ENCODE results near the gene UBE2O.

DNA sequence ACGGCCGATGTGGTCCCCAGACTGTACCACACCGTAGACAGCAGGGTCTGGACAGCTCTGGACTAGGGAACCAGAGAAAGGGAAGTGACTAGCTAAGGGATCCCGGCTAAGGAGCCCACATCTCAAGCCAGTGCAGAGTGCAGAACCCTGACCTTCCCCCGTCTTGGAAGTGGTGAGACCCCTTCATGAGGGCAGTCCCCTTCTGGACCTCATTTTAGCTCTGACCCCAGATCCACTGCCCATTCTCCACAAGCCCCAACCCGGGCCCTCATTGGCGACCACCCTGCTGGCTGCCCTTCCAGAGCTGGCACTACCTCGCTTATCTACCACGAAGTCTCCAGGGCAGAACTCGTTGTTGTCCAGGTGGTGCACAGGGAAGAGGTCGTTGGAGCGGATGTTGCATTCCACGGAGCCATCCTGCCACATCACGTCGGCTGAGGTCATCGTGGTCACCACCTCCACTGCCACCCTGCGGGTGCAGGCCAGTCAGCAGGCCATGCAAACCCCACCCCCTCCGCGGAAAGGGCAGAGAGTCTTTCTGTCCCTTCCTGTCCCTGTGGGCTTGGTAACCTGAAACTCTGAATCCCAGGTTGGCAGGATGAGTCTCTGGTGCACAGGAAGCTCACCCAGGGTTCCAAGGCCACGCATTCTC lies 54.3 kb downstream of the UBE2O start:
- TF ChIP-seq ZNF8 (CRISPR knock-in tag; IDR thresholded peaks at IDR 0.05) (no peak), GLIS3 (CRISPR knock-in tag; IDR thresholded peaks at IDR 0.05) (no peak), ZFP30 (CRISPR knock-in tag; IDR thresholded peaks at IDR 0.05) (no peak)
